Transverse colon (tissue), 4 donors: ENCODE data around the gene ANTXR2. TPM values are rescaled to one million over a fixed set of nuclear protein-coding genes. Genes with fewer than 3 reads are reported as not detected.

Source experiments
- DNase-seq: peaks from one replicate; pipeline ENCODE4 v3.0.0-alpha.2; 2019
- H3K27ac ChIP-seq, 4 donors: fragments of 200-600 bp; sonication (generic); 2 replicates each; pipeline ENCODE4 v1.5.1; 2016 to 2018; ENCODE audit warnings: inconsistent platforms in 4 of 4
- H3K27me3 ChIP-seq: fragments of 200-600 bp; sonication (generic); 2 replicates; pipeline ENCODE4 v1.5.1; 2017; ENCODE audit warnings: inconsistent platforms
- H3K36me3 ChIP-seq, 4 donors: fragments of 200-600 bp; sonication (generic); 2 replicates each; pipeline ENCODE4 v1.5.1; 2017 to 2019; ENCODE audit warnings: inconsistent platforms in 4 of 4
- H3K4me1 ChIP-seq, 4 donors: fragments of 200-600 bp; sonication (generic); 2 replicates each; pipeline ENCODE4 v1.5.1; 2017 to 2020; ENCODE audit warnings: inconsistent platforms in 4 of 4
- H3K4me3 ChIP-seq, 4 donors: fragments of 200-600 bp; sonication (generic); 1 replicate in 1 of 4; 2 replicates in 3 of 4; pipeline versions ENCODE4 v1.5.1 to v1.6.1; 2017 to 2019; ENCODE audit warnings: inconsistent platforms in 4 of 4
- H3K9me3 ChIP-seq, 2 donors: fragments of 200-600 bp; sonication (generic); 2 replicates each; pipeline ENCODE4 v1.5.1; 2017 to 2019; ENCODE audit warnings: inconsistent platforms in 2 of 2
- CTCF ChIP-seq, 5 experiments: fragments of 200-600 bp in 3 of 5; fragments of 450-650 bp in 2 of 5; sonication (generic) in 3 of 5; IDR thresholded peaks; 1 replicate in 2 of 5; 2 replicates in 3 of 5; pipeline ENCODE4 v1.5.1; 2016 to 2017; ENCODE audit warnings: antibody characterized with exemption in 5 of 5, inconsistent platforms in 3 of 5, mild to moderate bottlenecking in 2 of 5, moderate library complexity in 1 of 5
- EP300 ChIP-seq: sonication (generic); formaldehyde crosslinking; IDR thresholded peaks from one replicate; pipeline ENCODE4 v1.6.1; 2017; ENCODE audit warnings: antibody characterized with exemption, low read depth
- POLR2A ChIP-seq: fragments of 450-650 bp; IDR thresholded peaks from one replicate; pipeline ENCODE4 v1.6.1; 2016; ENCODE audit warnings: antibody characterized with exemption, mild to moderate bottlenecking, moderate library complexity
- POLR2AphosphoS5 ChIP-seq, 3 donors: sonication (generic); formaldehyde crosslinking; IDR thresholded peaks; one replicate each; pipeline ENCODE4 v1.6.1; 2016; ENCODE audit warnings: antibody characterized with exemption in 3 of 3
- WGBS, 2 donors: methylation state at CpG; one replicate each; pipeline ENCODE4 v1.1.5; 2018; ENCODE audit warnings: low coverage in 1 of 2; 5-methylcytosine and 5-hydroxymethylcytosine counted together
- in situ Hi-C, 4 donors: fragments of 200-750 bp; cut with MboI; loops; one replicate each; pipeline versions ENCODE4 v1.15.0 to v1.15.1; 2017; ENCODE audit warnings: low sequenced_read_pairs in 3 of 4, low pct_ligation_motif_present in 1 of 4, low pct_unique_long_range_greater_than_20kb in 1 of 4
- intact Hi-C: fragments of 100-400 bp; cut with DNase I; formaldehyde crosslinking; loops from one replicate; pipeline ENCODE4 v1.15.1; 2023; ENCODE audit warnings: low total_unique reads
- total RNA-seq, 4 donors: library from RNA; depleted of rRNA; stranded (reverse); fragments of >200 nt; gene quantifications; one replicate each; pipeline ENCODE4 v1.1.0, GENCODE V29; 2016

Gene ANTXR2
- total RNA-seq, 4 donors from 2014 or later, result 46.8 to 89.8 (median 76.0) TPM

GRCh38 chr4:80088471-80088870 lies 15.4 kb upstream of the ANTXR2 start:
- no peaks in the 10 kb centered on the region for H3K27me3 ChIP-seq
- intact Hi-C loops, result no loop called here
- no peaks in the 10 kb centered on the region for H3K4me1 ChIP-seq
- no peak for TF ChIP-seq POLR2A
- TF ChIP-seq POLR2AphosphoS5 (IDR thresholded peaks at IDR 0.05), result no peak
- TF ChIP-seq CTCF (IDR thresholded peaks at IDR 0.05), result no peak
- TF ChIP-seq EP300, result no peak
- WGBS, 2 donors, result 94 to 100% methylated on average over 1 of the region's 1 CpG
- in situ Hi-C loops, result no loop called here
- H3K36me3 ChIP-seq, result no peaks in the 10 kb centered on the region
- no peaks in the 10 kb centered on the region for H3K9me3 ChIP-seq
- H3K4me3 ChIP-seq, result no peak overlapping the region
- no peak for DNase-seq
- H3K27ac ChIP-seq, result no peak overlapping the region

GRCh38 chr4:80086296-80086695 lies 13.3 kb upstream of the ANTXR2 start:
- in situ Hi-C loops, result no loop called here
- H3K27ac ChIP-seq, result no peak overlapping the region
- WGBS, 2 donors, result 77 to 82% methylated on average over 5 of the region's 5 CpGs
- no peaks in the 10 kb centered on the region for H3K27me3 ChIP-seq
- no peaks in the 10 kb centered on the region for H3K9me3 ChIP-seq
- no peak for DNase-seq
- TF ChIP-seq POLR2A (no peak), POLR2AphosphoS5 (IDR thresholded peaks at IDR 0.05) (no peak), CTCF (IDR thresholded peaks at IDR 0.05) (no peak), EP300 (no peak)
- intact Hi-C loops, result no loop called here
- H3K4me3 ChIP-seq, result no peak overlapping the region
- H3K36me3 ChIP-seq, result no peaks in the 10 kb centered on the region
- no peaks in the 10 kb centered on the region for H3K4me1 ChIP-seq

- in situ Hi-C loops, result no loop called here
- no peaks in the 10 kb centered on the region for H3K9me3 ChIP-seq
These were observed 12.1 kb upstream of the ANTXR2 start for GRCh38 chr4:80085081-80085480.

GRCh38 chr4:80082693-80083092 lies 9.7 kb upstream of the ANTXR2 start:
- 94 to 100% methylated on average over 2 of the region's 2 CpGs for WGBS, 2 donors
- TF ChIP-seq EP300 (no peak), CTCF (IDR thresholded peaks at IDR 0.05) (no peak), POLR2AphosphoS5 (IDR thresholded peaks at IDR 0.05) (no peak), POLR2A (no peak)
- intact Hi-C loops, result no loop called here
- Histone ChIP-seq H3K4me3 (no peak overlapping the region), H3K36me3 (no peaks in the 10 kb centered on the region), H3K27ac (no peak overlapping the region), H3K4me1 (no peaks in the 10 kb centered on the region), H3K27me3 (no peaks in the 10 kb centered on the region), H3K9me3 (no peaks in the 10 kb centered on the region)
- no peak for DNase-seq
- in situ Hi-C loops, result no loop called here

More at GRCh38 chr4:80085081-80085480, 12.1 kb upstream of the ANTXR2 start:
- DNase-seq, result no peak
- no peaks in the 10 kb centered on the region for H3K4me1 ChIP-seq
- H3K27me3 ChIP-seq, result no peaks in the 10 kb centered on the region
- H3K27ac ChIP-seq, result no peak overlapping the region
- no peaks in the 10 kb centered on the region for H3K36me3 ChIP-seq
- H3K4me3 ChIP-seq, result no peak overlapping the region
- TF ChIP-seq EP300 (no peak), POLR2AphosphoS5 (IDR thresholded peaks at IDR 0.05) (no peak), CTCF (IDR thresholded peaks at IDR 0.05) (no peak), POLR2A (no peak)
- intact Hi-C loops, result no loop called here
- WGBS, 2 donors, result 89 to 97% methylated on average over 3 of the region's 3 CpGs
